ENCODE measurements around the gene TMPRSS13. TPM values are rescaled to one million over a fixed set of nuclear protein-coding genes. Genes with fewer than 3 reads are reported as not detected.
A peak's percentile ranks its signal among the peaks of the same experiment; 100 is the strongest.

Gene TMPRSS13
- total and polyA plus RNA-seq, 8 donors = 1.4 to 8.2 (median 2.3) TPM

DNA sequence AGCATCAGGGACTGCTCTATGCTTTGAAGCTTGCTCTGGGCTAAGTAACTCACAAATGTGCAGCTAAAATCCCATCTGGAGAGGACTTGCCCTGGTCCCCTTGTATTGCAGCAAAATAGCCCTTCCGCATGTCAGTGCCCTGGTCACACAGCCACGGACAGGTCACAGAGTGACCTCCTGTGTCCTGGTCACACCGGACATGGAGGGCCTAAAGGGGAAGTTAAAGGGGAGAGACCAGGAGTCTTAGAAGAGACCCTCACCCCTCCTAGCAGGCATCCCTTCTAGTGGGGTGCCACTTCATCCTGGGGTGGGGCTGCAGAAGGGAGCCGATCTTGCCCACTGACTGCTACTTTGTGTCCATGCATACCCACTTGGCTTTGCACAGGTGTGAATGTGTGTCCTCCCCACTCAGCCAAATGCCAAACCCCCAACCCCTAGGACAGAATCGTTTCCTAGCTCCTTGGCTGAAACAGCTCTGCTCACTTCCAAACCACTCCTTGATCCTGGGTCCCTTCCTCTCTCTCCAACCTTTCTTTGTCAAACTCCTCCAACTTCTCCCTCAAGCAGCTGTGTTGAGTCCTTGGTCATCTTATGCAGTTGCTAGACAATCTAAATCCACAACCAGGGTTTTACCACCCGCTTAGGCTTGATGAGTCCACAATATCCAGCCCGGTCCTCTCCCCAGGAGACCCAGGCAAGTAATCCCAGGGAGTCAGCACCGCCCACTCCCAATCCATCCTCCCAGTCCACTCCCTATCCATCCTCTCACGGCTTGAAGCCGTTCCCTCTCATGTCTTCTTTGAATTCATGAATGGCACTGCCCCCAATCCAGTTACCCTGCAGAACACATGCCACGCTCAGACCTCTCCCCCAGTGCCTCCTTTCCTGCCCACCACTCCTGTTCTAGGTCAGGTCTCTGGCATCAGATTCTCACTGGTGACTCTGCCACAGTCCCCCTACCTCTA, 49.4 kb downstream of the TMPRSS13 start:
- Histone ChIP-seq H3K36me3 (no peaks in the 10 kb centered on the region), H3K9me3 (no peaks in the 10 kb centered on the region), H3K4me3 (no peak overlapping the region), H3K27me3 (no peaks in the 10 kb centered on the region), H3K4me1 (peaks cover 0 to 4% (median 4%) of the 10 kb centered on the region in 3 donors), H3K27ac (no peak overlapping the region)
- DNase-seq (no peak), FAIRE-seq (no peak), ATAC-seq (no peak)
- TF ChIP-seq, protein P1, sequence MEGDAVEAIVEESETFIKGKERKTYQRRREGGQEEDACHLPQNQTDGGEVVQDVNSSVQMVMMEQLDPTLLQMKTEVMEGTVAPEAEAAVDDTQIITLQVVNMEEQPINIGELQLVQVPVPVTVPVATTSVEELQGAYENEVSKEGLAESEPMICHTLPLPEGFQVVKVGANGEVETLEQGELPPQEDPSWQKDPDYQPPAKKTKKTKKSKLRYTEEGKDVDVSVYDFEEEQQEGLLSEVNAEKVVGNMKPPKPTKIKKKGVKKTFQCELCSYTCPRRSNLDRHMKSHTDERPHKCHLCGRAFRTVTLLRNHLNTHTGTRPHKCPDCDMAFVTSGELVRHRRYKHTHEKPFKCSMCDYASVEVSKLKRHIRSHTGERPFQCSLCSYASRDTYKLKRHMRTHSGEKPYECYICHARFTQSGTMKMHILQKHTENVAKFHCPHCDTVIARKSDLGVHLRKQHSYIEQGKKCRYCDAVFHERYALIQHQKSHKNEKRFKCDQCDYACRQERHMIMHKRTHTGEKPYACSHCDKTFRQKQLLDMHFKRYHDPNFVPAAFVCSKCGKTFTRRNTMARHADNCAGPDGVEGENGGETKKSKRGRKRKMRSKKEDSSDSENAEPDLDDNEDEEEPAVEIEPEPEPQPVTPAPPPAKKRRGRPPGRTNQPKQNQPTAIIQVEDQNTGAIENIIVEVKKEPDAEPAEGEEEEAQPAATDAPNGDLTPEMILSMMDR (IDR thresholded peaks at IDR 0.05) = no peak
- intact Hi-C loops (cut with DNase I) = no loop called here
- 65 to 78% methylated on average over 11 of the region's 11 CpGs for WGBS, 2 donors

DNA sequence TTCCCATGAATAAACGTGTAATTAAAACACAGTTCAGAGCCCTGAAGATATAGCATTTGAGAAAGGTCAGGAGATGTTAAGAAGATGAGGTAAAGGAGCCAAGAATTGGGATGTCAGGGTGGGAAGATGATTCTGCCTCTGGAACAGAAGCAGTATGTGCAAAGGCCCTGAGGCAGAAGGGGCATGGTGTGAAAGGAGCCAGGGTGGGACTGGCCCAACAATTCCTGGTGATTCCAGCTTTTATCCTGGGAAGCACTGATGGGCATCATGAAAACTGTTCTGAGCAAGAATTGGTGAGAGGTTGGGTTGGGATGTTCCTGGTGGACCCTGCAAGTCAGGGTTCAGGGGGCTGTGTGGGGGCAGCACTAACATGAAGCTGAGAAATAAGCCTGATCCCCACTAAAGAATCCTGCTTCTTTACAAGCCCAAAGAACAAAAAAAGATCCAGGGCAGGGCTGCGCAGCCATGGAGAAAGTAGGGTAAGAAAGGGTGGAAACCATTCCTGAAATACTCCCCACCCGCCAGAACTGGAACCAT, 50.2 kb downstream of the TMPRSS13 start:
- Histone ChIP-seq H3K9me3 (no peaks in the 10 kb centered on the region), H3K27ac (no peak overlapping the region), H3K4me3 (no peak overlapping the region), H3K27me3 (no peaks in the 10 kb centered on the region), H3K36me3 (no peaks in the 10 kb centered on the region), H3K4me1 (peaks cover 0 to 4% (median 4%) of the 10 kb centered on the region in 3 donors)
- 72 to 75% methylated on average over 3 of the region's 3 CpGs for WGBS, 2 donors
- FAIRE-seq (no peak), ATAC-seq (no peak), DNase-seq (no peak)
- TF ChIP-seq, protein P1 (IDR thresholded peaks at IDR 0.05) = no peak
- intact Hi-C loops (cut with DNase I) = no loop called here

DNA sequence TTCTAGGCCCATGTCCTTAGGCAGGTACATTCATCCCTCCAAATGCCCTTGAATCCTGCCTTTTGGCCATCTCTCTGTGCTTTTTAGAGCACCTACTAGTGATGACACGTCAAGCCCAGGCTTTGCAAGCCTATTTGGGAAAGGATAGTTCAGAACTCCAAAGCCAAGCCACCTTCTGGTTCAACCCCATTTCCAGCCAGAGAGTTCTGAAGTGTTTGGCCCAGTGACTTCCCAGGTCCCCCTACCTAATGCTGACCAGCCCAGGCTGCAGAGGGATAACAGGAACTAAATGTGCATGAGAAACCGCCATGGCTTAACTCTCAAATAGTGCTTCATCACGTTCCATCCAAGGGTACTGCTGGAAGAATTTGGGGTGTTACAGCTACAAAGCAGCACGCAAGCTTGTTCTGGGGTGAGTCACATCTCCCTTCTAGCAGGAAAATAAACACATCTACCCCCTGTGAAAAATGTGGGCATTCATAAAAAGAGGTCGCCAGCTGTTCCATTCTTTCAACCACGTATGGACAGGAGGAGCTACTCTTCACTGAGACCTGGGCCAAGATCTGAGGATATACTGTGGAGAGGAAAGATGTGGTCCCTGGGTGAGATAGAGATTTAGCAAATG, 50.8 kb downstream of the TMPRSS13 start:
- Histone ChIP-seq H3K27me3 (no peaks in the 10 kb centered on the region), H3K4me1 (peaks cover 0 to 4% (median 4%) of the 10 kb centered on the region in 3 donors), H3K27ac (no peak overlapping the region), H3K4me3 (no peak overlapping the region), H3K9me3 (no peaks in the 10 kb centered on the region), H3K36me3 (no peaks in the 10 kb centered on the region)
- 79 to 82% methylated on average over 6 of the region's 6 CpGs for WGBS, 2 donors
- TF ChIP-seq, protein P1 (IDR thresholded peaks at IDR 0.05) = no peak
- no peak for ATAC-seq
- intact Hi-C loops (cut with DNase I) = no loop called here
- DNase-seq = no peak
- FAIRE-seq = no peak

DNA sequence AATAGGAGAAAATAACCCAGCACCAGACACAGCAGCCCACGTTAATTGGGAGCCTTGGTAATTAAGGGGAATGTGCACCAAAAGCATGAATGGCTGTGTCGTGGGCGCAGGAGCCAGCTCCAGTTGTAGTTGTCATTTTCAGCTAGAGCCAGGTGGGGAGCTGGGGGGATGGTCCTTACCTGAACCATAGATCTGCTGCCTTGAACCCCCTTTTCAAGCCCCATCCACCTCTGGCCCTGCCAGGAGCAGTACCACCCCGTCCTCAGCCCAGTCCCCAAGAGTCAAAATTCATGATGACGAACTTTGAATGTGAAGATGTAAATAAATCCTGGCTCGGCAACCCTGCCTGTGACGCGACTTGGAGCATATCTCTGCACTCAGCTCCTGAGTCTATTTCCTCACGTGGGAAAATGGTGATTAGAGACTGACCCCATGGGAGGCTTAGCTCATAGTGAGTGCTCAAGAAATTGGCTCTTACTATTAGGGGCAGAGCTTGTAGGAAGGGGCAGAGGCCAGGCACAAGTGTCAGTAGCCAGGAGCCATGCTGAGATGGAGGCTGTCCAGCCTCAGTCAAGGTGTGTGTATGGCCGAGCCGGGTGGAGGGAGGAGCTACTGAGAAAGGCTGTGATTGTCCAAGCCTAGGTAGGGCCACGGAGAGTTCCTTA, 52.0 kb downstream of the TMPRSS13 start:
- Histone ChIP-seq H3K36me3 (no peaks in the 10 kb centered on the region), H3K9me3 (no peaks in the 10 kb centered on the region), H3K4me1 (peaks cover 0 to 4% (median 0%) of the 10 kb centered on the region in 3 donors), H3K27ac (peak overlapping the region in 1 of 4 donors; percentile 22), H3K27me3 (no peaks in the 10 kb centered on the region), H3K4me3 (peak overlapping the region in 2 of 4 donors; percentile 26 to 53)
- intact Hi-C loops (cut with DNase I) = no loop called here
- 47 to 55% methylated on average over 12 of the region's 12 CpGs for WGBS, 2 donors
- TF ChIP-seq, protein P1 (IDR thresholded peaks at IDR 0.05) = no peak
- FAIRE-seq (no peak), ATAC-seq (peak in 2 of 4 donors; percentile 4 to 6), DNase-seq (no peak)
